ENCODE results near the gene AGBL4. TPM values are rescaled to one million over a fixed set of nuclear protein-coding genes. Genes with fewer than 3 reads are reported as not detected.

AGBL4 gene
- total RNA-seq, 1 experiment from 2014 or later, result not detected

GRCh38 chr1:48939828-48940227 lies 1083.9 kb downstream of the AGBL4 start:
- Histone ChIP-seq H3K36me3 (ENCODE audit: control insufficient read depth in 1 of 2, insufficient read depth in 2 of 2, low read length in 2 of 2) (no peaks in the 10 kb centered on the region), H3K27me3 (ENCODE audit: insufficient read depth, low read length) (no peaks in the 10 kb centered on the region), H3K4me2 (ENCODE audit: low read length) (no peak overlapping the region), H3K4me1 (ENCODE audit: control insufficient read depth in 1 of 2, insufficient read depth in 2 of 2, low read length in 2 of 2) (no peaks in the 10 kb centered on the region), H4K20me1 (ENCODE audit: insufficient read depth) (no peaks in the 10 kb centered on the region), H3K9me3 (ENCODE audit: control insufficient read depth in 1 of 2, insufficient read depth in 1 of 2, low read depth in 1 of 2, low read length in 2 of 2) (no peaks in the 10 kb centered on the region), H3K9me2 (ENCODE audit: insufficient read depth) (no peaks in the 10 kb centered on the region), H3K79me2 (ENCODE audit: insufficient read depth, low read length) (no peaks in the 10 kb centered on the region), H3K27ac (ENCODE audit: low read depth, low read length) (no peak overlapping the region), H3K9ac (ENCODE audit: low read length) (no peak overlapping the region), H2AFZ (ENCODE audit: low read depth, low read length, poor library complexity, severe bottlenecking) (no peak overlapping the region), H3K4me3 (replicated peaks in 1 of 2; ENCODE audit: low read depth in 1 of 2, low read length in 2 of 2) (no peak overlapping the region)
- no peak for ATAC-seq
- intact Hi-C loops (cut with micrococcal nuclease), result no loop called here
- no TSS peak for BruUV-seq (replicated peaks)
- ChIA-PET RAD21 (ENCODE audit: low non-redundant PET in 1 of 2, low total read pairs in 2 of 2, uncharacterized antibody in 2 of 2, unreplicated experiment in 2 of 2) (no interaction called here), POLR2A (no interaction called here), CTCF (no interaction called here)
- TF ChIP-seq CEBPB (IDR thresholded peaks at IDR 0.05; ENCODE audit: low read depth), result no peak
- TF ChIP-seq ZNF274 (IDR thresholded peaks at IDR 0.05; ENCODE audit: low read depth, low read length), result no peak
- no peak for TF ChIP-seq YY1 (IDR thresholded peaks at IDR 0.05; ENCODE audit: extremely low read depth, insufficient replicate concordance, low read depth, low read length)
- no peak for TF ChIP-seq ELF1 (IDR thresholded peaks at IDR 0.05; ENCODE audit: borderline replicate concordance, low read depth)
- no peak for DNase-seq (ENCODE audit: low read depth, low spot score)

- POLR2A ChIA-PET, result no interaction called here
- H3K4me3 ChIP-seq (replicated peaks in 1 of 2; ENCODE audit: low read depth in 1 of 2, low read length in 2 of 2), result no peak overlapping the region
- H3K36me3 ChIP-seq (ENCODE audit: control insufficient read depth in 1 of 2, insufficient read depth in 2 of 2, low read length in 2 of 2), result no peaks in the 10 kb centered on the region
- CTCF ChIA-PET, result no interaction called here
- H2AFZ ChIP-seq (ENCODE audit: low read depth, low read length, poor library complexity, severe bottlenecking), result no peak overlapping the region
- H3K9me2 ChIP-seq (ENCODE audit: insufficient read depth), result no peaks in the 10 kb centered on the region
- RAD21 ChIA-PET (ENCODE audit: low non-redundant PET in 1 of 2, low total read pairs in 2 of 2, uncharacterized antibody in 2 of 2, unreplicated experiment in 2 of 2), result no interaction called here
- H3K9me3 ChIP-seq (ENCODE audit: control insufficient read depth in 1 of 2, insufficient read depth in 1 of 2, low read depth in 1 of 2, low read length in 2 of 2), result no peaks in the 10 kb centered on the region
- no peak overlapping the region for H3K9ac ChIP-seq (ENCODE audit: low read length)
- no peaks in the 10 kb centered on the region for H3K27me3 ChIP-seq (ENCODE audit: insufficient read depth, low read length)
- BruUV-seq (replicated peaks), result no TSS peak
- no peaks in the 10 kb centered on the region for H3K4me1 ChIP-seq (ENCODE audit: control insufficient read depth in 1 of 2, insufficient read depth in 2 of 2, low read length in 2 of 2)
- H3K27ac ChIP-seq (ENCODE audit: low read depth, low read length), result no peak overlapping the region
- no peaks in the 10 kb centered on the region for H3K79me2 ChIP-seq (ENCODE audit: insufficient read depth, low read length)
- ATAC-seq, result no peak
- DNase-seq (ENCODE audit: low read depth, low spot score), result no peak
- TF ChIP-seq ELF1 (IDR thresholded peaks at IDR 0.05; ENCODE audit: borderline replicate concordance, low read depth) (no peak), SP1 (IDR thresholded peaks at IDR 0.05; ENCODE audit: low read depth) (no peak), ZFX (IDR thresholded peaks at IDR 0.05) (no peak), EZH2 (IDR thresholded peaks at IDR 0.05) (no peak), SIN3A (IDR thresholded peaks at IDR 0.05; ENCODE audit: low read depth) (no peak), POLR2A (IDR thresholded peaks at IDR 0.05; ENCODE audit: borderline replicate concordance, extremely low read depth, insufficient read depth, insufficient read length) (no peak), ATF3 (IDR thresholded peaks at IDR 0.05) (no peak), YY1 (IDR thresholded peaks at IDR 0.05; ENCODE audit: extremely low read depth, insufficient replicate concordance, low read depth, low read length) (no peak), MAX (IDR thresholded peaks at IDR 0.05) (no peak), SRF (IDR thresholded peaks at IDR 0.05; ENCODE audit: low read depth) (no peak), CTCF (IDR thresholded peaks at IDR 0.05 in 2 of 3, conservative IDR thresholded peaks at IDR 0.05 in 1 of 3; ENCODE audit: borderline replicate concordance in 1 of 3, insufficient read depth in 1 of 3, low read depth in 2 of 3, low read length in 2 of 3) (no peak), EZH2phosphoT487 (IDR thresholded peaks at IDR 0.05; ENCODE audit: borderline replicate concordance) (no peak), ZNF274 (IDR thresholded peaks at IDR 0.05; ENCODE audit: low read depth, low read length) (no peak)
- H4K20me1 ChIP-seq (ENCODE audit: insufficient read depth), result no peaks in the 10 kb centered on the region
- intact Hi-C loops (cut with micrococcal nuclease), result no loop called here
- H3K4me2 ChIP-seq (ENCODE audit: low read length), result no peak overlapping the region
Observed at GRCh38 chr1:48939042-48939441, 1084.7 kb downstream of the AGBL4 start.

All from HCT116 (cell line).